GM18505 (cell line): ENCODE data around the gene NSD1.

Source experiments
- ATAC-seq: cut with Tn5 transposase; IDR thresholded peaks from one replicate; pipeline ENCODE4 v1.9.1; 2021; ENCODE audit not compliant: unreplicated experiment
- POLR2A ChIP-seq: IDR thresholded peaks from 4 replicates; pipeline ENCODE4 v1.6.1; 2011; ENCODE audit warnings: borderline replicate concordance; ENCODE audit not compliant: insufficient read depth, insufficient read length; ENCODE audit errors: extremely low read depth

Gene NSD1

DNA sequence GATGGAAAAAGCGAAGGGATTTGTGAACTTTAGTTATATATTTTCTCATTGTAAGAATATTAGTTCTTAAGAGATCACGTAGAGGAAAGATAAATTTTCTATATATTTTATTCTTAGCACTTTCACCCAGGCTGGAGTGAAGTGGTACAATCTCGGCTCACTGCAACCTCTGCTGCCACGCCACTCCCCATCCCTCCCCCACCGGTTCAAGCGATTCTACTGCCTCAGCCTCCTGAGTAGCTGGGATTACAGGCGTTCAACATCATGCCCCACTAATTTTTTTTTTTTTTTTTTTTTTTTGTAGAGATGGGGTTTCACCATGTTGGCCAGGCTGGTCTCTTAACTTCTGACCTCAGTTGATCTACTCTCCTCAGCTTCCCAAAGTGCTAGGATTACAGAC lies 127.4 kb downstream of the NSD1 start:
- no peak for ATAC-seq
- TF ChIP-seq POLR2A: no peak

DNA sequence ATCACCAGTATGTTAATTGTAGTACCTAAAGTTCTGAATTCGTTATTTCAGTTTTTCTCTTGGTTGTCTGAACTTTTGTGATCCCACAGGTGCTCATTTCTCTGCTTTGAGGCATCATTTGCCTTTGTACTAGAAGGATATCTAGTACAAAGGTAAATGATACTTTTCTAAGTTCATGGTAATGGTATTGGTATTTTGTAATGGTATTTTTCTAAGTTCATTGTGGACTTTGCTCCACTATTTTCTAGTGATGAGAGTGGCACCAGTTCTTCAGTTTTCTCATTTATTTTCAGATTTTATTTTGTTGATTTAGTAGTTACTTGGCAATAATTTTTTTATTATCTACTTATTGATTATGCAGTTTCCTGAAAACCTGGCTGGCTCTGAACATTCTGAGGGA lies 127.9 kb downstream of the NSD1 start:
- no peak for TF ChIP-seq POLR2A
- no peak for ATAC-seq

DNA sequence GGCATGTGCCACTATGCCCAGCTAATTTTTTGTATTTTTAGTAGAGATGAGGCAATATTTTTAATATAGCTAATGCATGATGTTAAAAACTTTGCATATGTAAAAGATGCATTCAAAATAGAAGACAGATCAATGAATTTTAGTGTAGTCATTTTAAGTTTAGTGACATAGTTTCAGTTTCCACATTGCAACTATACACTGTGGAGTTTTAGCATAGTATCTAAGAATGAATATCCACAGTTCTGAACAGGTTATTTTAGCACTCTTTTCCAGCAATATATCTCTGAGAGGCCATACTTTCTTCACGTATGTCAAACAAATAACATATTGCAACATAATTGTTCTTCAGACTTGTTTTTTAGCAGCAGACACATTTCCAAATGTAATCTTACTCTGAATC lies 130.6 kb downstream of the NSD1 start:
- no peak for TF ChIP-seq POLR2A
- ATAC-seq: no peak

DNA sequence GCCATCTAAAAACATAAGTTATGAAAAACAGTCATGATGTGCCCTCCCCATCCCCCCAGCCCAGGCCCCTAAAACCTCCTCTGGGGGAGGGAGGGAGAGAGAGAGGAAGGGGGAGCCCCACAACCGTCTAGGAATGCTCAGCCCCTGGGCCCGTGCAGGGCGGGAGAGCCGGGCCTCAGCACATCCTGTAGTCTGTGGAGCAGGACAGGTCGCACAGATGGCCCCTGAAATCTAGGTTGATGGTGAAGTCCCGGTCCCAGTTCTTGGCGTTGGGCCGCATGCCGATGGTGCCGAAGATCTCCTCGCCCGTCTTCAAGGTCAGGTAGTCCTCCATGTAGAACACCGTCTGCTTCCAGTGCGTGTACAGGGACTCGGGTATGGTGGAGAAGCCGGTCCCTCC lies 131.8 kb downstream of the NSD1 start:
- TF ChIP-seq POLR2A: no peak
- ATAC-seq: no peak

DNA sequence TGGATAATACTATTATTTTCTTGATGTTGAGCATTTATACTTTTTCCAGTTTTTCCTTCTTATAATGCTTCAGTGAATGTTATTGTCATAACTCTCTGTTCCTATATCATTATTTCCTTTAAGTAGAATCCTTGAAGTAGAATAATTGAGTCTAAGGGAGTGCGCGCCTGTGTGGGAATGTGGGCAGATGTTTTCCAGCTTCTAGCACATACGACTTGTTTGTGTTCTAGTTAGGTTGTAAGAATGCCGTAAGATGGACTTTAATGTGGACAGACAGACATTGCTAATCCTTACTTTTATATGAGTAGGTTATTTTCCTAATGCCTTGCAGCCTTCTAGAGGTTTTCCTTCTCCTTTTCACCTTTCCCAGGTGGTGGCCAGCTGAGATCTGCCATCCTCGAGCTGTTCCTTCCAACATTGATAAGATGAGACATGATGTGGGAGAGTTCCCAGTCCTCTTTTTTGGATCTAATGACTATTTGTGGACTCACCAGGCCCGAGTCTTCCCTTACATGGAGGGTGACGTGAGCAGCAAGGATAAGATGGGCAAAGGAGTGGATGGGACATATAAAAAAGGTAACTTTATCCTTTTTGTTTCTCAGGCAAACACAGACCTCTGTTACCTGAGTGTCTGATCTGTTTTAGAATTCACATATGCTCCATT lies 135.8 kb downstream of the NSD1 start:
- TF ChIP-seq POLR2A: no peak
- no peak for ATAC-seq

DNA sequence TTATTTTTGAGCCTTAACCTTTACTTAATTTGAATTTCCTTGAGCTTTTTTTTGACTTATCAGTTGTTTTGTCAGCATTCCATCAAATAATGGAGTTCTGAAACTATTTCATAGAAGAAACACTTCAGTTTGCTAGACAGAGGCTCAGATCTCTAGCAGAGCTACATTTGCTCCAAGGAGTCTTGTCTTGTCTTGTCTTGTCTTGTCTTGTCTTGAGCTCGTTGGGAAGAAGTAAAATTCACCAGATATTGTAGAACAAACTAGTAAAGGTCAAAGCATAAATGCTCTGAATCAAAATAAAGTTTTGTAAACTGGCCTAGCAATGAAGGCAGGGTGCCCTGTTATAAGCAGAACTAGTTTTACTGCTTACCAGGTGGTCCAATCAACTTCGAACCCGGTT lies 136.4 kb downstream of the NSD1 start:
- no peak for ATAC-seq

DNA sequence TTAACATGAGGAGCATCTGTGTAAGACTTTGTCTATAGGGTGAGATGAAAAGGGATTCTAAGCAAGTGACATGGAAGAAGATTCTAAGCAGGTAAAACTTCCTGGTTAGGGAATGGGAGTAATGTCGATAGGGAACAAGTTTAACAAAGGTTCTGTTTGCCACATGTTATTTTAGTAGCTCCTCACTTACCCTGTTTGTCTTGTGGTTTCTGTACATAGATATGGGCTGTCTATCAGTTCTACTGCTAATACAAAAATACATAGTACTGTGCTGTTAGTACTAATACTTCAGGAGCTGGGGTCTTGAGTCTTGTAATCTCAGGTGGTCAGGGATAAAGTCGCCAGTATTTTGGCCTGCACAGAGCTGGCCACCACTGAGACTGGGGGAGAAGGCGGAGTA lies 137.1 kb downstream of the NSD1 start:
- no peak for TF ChIP-seq POLR2A
- no peak for ATAC-seq

More for the DNA sequence above, 136.4 kb downstream of the NSD1 start:
- no peak for TF ChIP-seq POLR2A

DNA sequence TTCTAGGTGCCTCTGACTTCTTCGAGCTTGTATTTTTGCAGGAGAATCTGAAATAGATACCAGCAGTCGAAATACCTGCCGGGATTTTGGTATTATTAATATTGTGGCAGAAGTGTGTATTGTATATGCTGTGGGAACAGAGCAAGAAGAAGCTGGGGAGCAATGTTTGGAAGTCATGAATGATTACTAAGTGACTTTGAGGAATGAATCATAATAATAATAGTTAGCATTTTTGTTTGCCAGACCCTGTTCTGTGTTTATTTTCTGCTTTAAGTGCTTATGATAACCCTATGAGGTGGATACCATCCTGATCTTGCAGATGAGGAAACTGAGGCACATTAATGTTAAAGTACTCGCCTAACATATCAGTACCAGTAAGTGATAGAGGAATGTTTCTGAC lies 137.5 kb downstream of the NSD1 start:
- no peak for TF ChIP-seq POLR2A
- no peak for ATAC-seq

DNA sequence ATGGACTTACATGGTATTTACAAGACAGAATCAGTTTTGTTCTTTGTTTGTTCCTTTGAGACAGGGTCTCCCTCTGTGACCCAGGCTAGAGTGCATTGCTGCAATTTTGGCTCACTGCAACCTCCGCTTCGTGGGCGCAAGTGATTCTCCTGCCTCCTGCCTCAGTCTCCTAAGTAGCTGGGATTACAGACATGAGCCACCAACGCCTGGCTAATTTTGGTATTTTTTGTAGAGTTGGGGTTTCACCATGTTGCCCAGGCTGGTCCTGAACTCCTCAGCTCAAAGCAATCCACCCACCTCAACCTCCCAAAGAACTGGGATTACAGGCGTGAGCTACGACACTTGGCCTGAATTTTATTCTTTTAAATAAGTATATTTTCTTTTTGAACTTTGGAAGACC lies 142.3 kb downstream of the NSD1 start:
- ATAC-seq: no peak
- no peak for TF ChIP-seq POLR2A

DNA sequence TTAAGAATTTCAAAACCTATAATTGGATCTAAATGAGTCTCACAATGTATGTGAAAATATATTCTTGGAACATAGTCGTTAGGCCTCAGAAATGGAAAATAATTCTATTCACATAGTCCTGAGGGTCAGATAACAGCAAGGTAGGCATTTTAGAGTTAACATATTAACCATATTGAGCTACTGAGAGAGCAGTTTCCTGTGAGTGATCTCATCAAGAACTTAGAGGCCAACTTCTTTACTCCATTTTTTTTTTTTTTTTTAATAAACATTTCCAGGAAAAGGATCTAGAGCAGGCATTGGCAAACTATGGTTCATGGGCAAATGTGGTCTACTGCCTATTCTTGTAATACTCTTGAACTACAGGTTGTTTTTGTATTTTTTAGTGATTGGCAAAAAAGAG lies 143.3 kb downstream of the NSD1 start:
- TF ChIP-seq POLR2A: no peak
- ATAC-seq: no peak

DNA sequence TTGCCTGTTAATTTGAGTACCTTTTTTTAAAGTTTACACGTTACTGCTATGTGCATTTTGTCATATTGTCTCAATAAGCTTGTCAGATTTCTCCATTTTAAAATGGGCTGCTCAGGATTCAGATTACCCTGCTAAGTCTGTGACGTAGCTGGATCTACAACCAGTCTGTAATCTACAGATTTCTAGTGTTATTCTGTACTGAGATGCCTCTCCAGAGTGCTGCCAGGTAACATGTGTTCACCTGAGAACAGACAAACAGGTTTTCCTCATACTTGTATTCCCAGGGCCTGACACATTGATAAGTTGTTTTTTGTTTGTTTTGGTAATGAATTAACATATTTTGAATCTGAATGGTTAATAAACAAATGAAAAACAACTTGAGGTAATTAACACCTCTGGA lies 154.6 kb downstream of the NSD1 start:
- no peak for ATAC-seq
- TF ChIP-seq POLR2A: no peak

DNA sequence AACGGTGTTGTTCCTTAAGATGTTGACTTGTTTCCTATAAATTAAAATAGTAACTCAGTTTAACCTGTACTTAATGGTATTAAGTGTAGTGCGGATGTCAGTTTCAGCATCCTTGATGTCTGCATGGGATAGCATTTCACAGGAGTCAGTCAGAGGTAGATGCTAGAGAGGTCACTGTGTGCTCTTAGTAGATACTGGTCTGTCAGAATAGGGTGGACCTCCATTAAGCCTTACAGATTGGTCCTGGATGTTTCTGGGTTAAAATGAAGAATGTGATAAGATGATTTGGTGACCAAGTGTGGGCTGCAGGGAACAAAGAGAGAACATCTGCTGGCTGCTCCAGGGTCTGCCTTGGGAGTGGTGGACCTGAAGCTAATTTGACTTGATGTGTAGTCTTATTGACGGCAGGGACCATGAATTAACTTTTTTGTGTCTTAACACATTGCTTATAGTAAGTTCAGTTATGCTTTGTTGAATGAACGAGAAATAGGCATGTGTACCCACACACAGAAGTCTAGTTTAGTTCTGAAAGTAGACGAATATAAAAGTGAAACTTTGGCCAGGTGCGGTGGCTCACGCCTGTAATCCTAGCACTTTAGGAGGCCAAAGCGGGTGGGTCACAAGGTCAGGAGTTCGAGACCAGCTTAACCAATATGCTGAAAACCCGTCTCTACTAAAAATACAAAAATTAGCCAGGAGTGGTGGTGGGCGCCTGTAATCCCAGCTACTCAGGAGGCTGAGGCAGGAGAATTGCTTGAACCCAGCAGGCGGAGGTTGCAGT lies 157.4 kb downstream of the NSD1 start:
- ATAC-seq: no peak
- TF ChIP-seq POLR2A: no peak

DNA sequence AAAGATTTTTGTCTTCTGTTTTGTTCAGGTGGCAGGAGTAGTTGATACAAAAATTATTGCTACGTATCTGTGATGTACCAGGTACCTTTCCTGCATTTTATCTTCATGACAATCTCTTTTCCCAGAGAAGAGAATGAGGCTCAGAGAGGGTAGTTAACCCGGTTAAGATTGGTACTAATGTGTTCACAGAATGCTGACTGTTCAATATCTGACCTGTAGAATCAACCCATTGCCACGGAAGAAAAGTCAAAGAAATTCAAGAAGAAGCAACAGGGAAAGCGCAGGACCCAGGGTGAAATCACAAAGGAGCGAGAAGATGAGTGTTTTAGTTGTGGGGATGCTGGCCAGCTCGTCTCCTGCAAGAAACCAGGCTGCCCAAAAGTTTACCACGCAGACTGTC lies 158.2 kb downstream of the NSD1 start:
- ATAC-seq: no peak
- TF ChIP-seq POLR2A: no peak

DNA sequence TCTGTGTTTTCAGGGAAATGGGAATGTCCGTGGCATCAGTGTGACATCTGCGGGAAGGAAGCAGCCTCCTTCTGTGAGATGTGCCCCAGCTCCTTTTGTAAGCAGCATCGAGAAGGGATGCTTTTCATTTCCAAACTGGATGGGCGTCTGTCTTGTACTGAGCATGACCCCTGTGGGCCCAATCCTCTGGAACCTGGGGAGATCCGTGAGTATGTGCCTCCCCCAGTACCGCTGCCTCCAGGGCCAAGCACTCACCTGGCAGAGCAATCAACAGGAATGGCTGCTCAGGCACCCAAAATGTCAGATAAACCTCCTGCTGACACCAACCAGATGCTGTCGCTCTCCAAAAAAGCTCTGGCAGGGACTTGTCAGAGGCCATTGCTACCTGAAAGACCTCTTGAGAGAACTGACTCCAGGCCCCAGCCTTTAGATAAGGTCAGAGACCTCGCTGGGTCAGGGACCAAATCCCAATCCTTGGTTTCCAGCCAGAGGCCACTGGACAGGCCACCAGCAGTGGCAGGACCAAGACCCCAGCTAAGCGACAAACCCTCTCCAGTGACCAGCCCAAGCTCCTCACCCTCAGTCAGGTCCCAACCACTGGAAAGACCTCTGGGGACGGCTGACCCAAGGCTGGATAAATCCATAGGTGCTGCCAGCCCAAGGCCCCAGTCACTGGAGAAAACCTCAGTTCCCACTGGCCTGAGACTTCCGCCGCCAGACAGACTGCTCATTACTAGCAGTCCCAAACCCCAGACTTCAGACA lies 160.4 kb downstream of the NSD1 start:
- no peak for ATAC-seq
- no peak for TF ChIP-seq POLR2A
